ENCODE measurements around the gene ABI1. TPM values are rescaled to one million over a fixed set of nuclear protein-coding genes. Genes with fewer than 3 reads are reported as not detected.

ABI1 gene
- total RNA-seq, 4 donors from 2014 or later: 29.9 to 54.5 (median 47.8) TPM

GRCh38 chr10:26835025-26835424, 25.7 kb downstream of the ABI1 start:
- no peaks in the 10 kb centered on the region for H3K9me3 ChIP-seq
- no peak overlapping the region for H3K4me3 ChIP-seq
- no peak for TF ChIP-seq EP300 (IDR thresholded peaks at IDR 0.05; ENCODE audit: low read depth)
- TF ChIP-seq POLR2A (IDR thresholded peaks at IDR 0.05): no peak
- no peak for TF ChIP-seq POLR2AphosphoS5 (IDR thresholded peaks at IDR 0.05)
- no peak for TF ChIP-seq CTCF (IDR thresholded peaks at IDR 0.05)
- in situ Hi-C loops (cut with MboI; ENCODE audit: low pct_ligation_motif_present in 1 of 4, low pct_unique_long_range_greater_than_20kb in 1 of 4, low sequenced_read_pairs in 3 of 4): no loop called here
- intact Hi-C loops (cut with DNase I; ENCODE audit: low total_unique reads): no loop called here
- H3K4me1 ChIP-seq: peaks cover 2 to 32% (median 4%) of the 10 kb centered on the region in 4 donors
- no peak overlapping the region for H3K27ac ChIP-seq
- WGBS, 2 donors (ENCODE audit: low coverage in 1 of 2): 96% methylated on average over 2 of the region's 2 CpGs; no CpG with 5 or more reads in 1 of the 2 donors
- no peaks in the 10 kb centered on the region for H3K27me3 ChIP-seq
- H3K36me3 ChIP-seq: no peaks in the 10 kb centered on the region
- DNase-seq: no peak

DNA sequence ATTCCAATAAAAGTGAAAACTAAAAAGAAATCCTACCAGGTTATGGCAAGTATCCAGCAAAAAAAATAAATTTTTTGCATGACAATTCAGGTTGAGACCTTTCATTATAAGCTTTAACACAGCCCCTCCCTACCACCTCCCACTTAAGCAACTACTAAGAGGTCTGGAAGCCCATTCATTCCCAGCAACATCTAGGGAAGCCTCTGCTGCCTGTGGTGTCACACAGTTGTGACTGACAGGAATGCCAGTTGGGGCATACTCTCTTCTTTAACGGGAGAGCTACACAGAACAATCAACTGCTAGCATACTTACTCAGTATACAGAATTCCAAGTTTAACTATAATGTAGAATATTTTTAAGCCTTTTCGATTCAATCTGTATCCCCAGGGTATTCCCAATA, 27.8 kb downstream of the ABI1 start:
- H3K4me3 ChIP-seq: no peak overlapping the region
- no peaks in the 10 kb centered on the region for H3K27me3 ChIP-seq
- TF ChIP-seq EP300 (IDR thresholded peaks at IDR 0.05; ENCODE audit: low read depth): no peak
- TF ChIP-seq CTCF (IDR thresholded peaks at IDR 0.05): no peak
- no peak for TF ChIP-seq POLR2AphosphoS5 (IDR thresholded peaks at IDR 0.05)
- no peak for TF ChIP-seq POLR2A (IDR thresholded peaks at IDR 0.05)
- 97 to 100% methylated on average over 2 of the region's 2 CpGs for WGBS, 2 donors (ENCODE audit: low coverage in 1 of 2)
- in situ Hi-C loops (cut with MboI; ENCODE audit: low pct_ligation_motif_present in 1 of 4, low pct_unique_long_range_greater_than_20kb in 1 of 4, low sequenced_read_pairs in 3 of 4) (no loop called here), intact Hi-C loops (cut with DNase I; ENCODE audit: low total_unique reads) (no loop called here)
- H3K27ac ChIP-seq: no peak overlapping the region
- DNase-seq: no peak
- no peaks in the 10 kb centered on the region for H3K9me3 ChIP-seq
- no peaks in the 10 kb centered on the region for H3K36me3 ChIP-seq
- H3K4me1 ChIP-seq: peaks cover 0 to 30% (median 0%) of the 10 kb centered on the region in 4 donors

DNA sequence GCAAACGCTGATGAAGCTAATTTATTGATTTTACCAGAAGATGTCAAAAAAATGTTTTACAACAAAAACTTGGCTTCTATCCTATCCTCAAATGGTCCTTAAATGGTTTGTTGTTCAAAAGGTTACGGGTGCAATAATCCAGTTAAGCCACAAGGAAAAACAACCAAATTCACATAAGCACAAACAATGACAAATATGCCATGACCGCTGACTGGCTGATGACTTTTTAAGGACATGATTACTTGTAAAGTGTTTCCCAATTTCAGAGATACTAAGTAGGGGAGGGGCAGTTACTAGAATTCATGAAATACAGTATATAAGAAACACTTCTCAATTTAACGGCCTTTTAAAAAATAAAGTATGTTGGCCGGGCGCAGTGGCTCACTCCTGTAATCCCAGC, 28.8 kb downstream of the ABI1 start:
- Histone ChIP-seq H3K27me3 (no peaks in the 10 kb centered on the region), H3K27ac (no peak overlapping the region), H3K9me3 (no peaks in the 10 kb centered on the region), H3K4me3 (no peak overlapping the region), H3K36me3 (no peaks in the 10 kb centered on the region), H3K4me1 (peaks cover 0 to 23% (median 0%) of the 10 kb centered on the region in 4 donors)
- no peak for DNase-seq
- in situ Hi-C loops (cut with MboI; ENCODE audit: low pct_ligation_motif_present in 1 of 4, low pct_unique_long_range_greater_than_20kb in 1 of 4, low sequenced_read_pairs in 3 of 4) (no loop called here), intact Hi-C loops (cut with DNase I; ENCODE audit: low total_unique reads) (no loop called here)
- WGBS, 2 donors (ENCODE audit: low coverage in 1 of 2): 84 to 88% methylated on average over 5 to 6 of the region's 6 CpGs
- no peak for TF ChIP-seq POLR2A (IDR thresholded peaks at IDR 0.05)

DNA sequence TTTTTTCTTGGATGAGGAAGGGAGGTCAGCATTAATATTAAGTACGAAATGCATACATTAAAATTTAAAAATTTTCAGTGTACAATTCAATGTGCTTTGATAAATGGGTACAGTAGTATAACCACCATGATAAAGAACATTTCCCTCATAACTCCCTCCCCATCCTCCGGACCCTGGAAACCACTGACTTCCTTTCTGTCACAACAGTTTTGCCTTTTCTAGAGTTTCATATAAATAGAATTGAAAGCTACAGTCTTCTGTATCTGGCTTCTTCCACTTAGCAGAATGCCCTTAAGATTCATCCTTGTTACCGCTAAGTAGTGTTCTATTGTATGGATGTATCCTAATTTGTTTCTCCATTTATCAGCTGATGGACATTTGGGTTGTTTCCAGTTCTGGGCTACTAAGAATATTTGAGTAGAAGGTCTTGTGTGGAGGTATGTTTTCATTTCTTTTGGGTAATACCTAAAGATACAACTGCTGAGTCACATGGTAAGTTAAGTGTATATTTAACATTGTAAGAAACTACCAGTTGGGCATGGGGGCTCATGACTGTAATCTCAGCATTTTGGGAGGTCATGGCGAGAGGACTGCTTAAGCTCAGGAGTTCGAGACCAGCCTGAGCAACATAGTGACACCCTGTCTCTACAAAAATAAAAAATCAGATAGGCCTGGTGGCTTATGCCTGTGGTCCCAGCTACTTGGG, 30.8 kb downstream of the ABI1 start:
- in situ Hi-C loops (cut with MboI; ENCODE audit: low pct_ligation_motif_present in 1 of 4, low pct_unique_long_range_greater_than_20kb in 1 of 4, low sequenced_read_pairs in 3 of 4) (no loop called here), intact Hi-C loops (cut with DNase I; ENCODE audit: low total_unique reads) (no loop called here)
- Histone ChIP-seq H3K9me3 (no peaks in the 10 kb centered on the region), H3K27ac (no peak overlapping the region), H3K4me1 (peaks cover 0 to 23% (median 0%) of the 10 kb centered on the region in 4 donors), H3K27me3 (no peaks in the 10 kb centered on the region), H3K36me3 (no peaks in the 10 kb centered on the region), H3K4me3 (no peak overlapping the region)
- no peak for DNase-seq
- 89 to 90% methylated on average over 3 to 5 of the region's 5 CpGs for WGBS, 2 donors (ENCODE audit: low coverage in 1 of 2)
- TF ChIP-seq POLR2AphosphoS5 (IDR thresholded peaks at IDR 0.05) (no peak), CTCF (IDR thresholded peaks at IDR 0.05) (no peak), EP300 (IDR thresholded peaks at IDR 0.05; ENCODE audit: low read depth) (no peak), POLR2A (IDR thresholded peaks at IDR 0.05) (no peak)

Measured in transverse colon (tissue), 4 donors.